NCI-H2107 (cell line): ENCODE results near the gene MYH14.

Experiments used
- DNase-seq: peaks from one replicate; lab custom pipeline; 2025; lab: John Stamatoyannopoulos, UW

Gene MYH14

GRCh38 chr19:50203281-50204080, at the start of gene MYH14:
Gene MYH14, plus strand, starts transcription at chr19:50203622. Its CDS starts 6,744 bp downstream, at chr19:50210366.
- DNase-seq, result peak; percentile 58

- no peak for DNase-seq
These were observed 48.9 kb upstream of the MYH14 start for GRCh38 chr19:50154529-50154928.

- DNase-seq, result no peak
These were observed 47.8 kb upstream of the MYH14 start for GRCh38 chr19:50155520-50156109.

GRCh38 chr19:50158577-50158976, 44.8 kb upstream of the MYH14 start:
- DNase-seq, result no peak

GRCh38 chr19:50159078-50159477, 44.3 kb upstream of the MYH14 start:
- DNase-seq, result no peak

- DNase-seq, result no peak
These were observed 40.4 kb upstream of the MYH14 start, which contains the start of gene IZUMO2 for GRCh38 chr19:50162988-50163387. Gene IZUMO2, minus strand, starts transcription at chr19:50163281. Its CDS starts 87 bp downstream, at chr19:50163194.

GRCh38 chr19:50167314-50167721, 36.1 kb upstream of the MYH14 start:
- peak; percentile 9 for DNase-seq

- DNase-seq, result no peak
These were observed 31.7 kb upstream of the MYH14 start for GRCh38 chr19:50171752-50172151.

- no peak for DNase-seq
These were observed 30.7 kb upstream of the MYH14 start for GRCh38 chr19:50172726-50173125.

GRCh38 chr19:50173127-50173526, 30.3 kb upstream of the MYH14 start:
- no peak for DNase-seq

- no peak for DNase-seq
These were observed 29.2 kb upstream of the MYH14 start for GRCh38 chr19:50174100-50174793.

GRCh38 chr19:50175924-50176323, 27.5 kb upstream of the MYH14 start:
- DNase-seq, result no peak

- no peak for DNase-seq
These were observed 26.6 kb upstream of the MYH14 start for GRCh38 chr19:50176775-50177174.

- no peak for DNase-seq
These were observed 25.1 kb upstream of the MYH14 start for GRCh38 chr19:50178320-50178719.

GRCh38 chr19:50178859-50179537, 24.4 kb upstream of the MYH14 start:
- DNase-seq, result no peak

GRCh38 chr19:50181121-50181520, 22.3 kb upstream of the MYH14 start:
- no peak for DNase-seq

GRCh38 chr19:50184196-50184595, 19.2 kb upstream of the MYH14 start:
- no peak for DNase-seq

GRCh38 chr19:50187937-50188336, 15.5 kb upstream of the MYH14 start:
- DNase-seq, result no peak

- no peak for DNase-seq
These were observed 14.1 kb upstream of the MYH14 start for GRCh38 chr19:50189331-50189730.

- DNase-seq, result no peak
These were observed 13.0 kb upstream of the MYH14 start for GRCh38 chr19:50190439-50190891.

- DNase-seq, result no peak
These were observed 12.2 kb upstream of the MYH14 start for GRCh38 chr19:50191216-50191615.
